ENCODE measurements around the gene MYO7B.

- TF ChIP-seq POLR2A (IDR thresholded peaks at IDR 0.05; ENCODE audit: low read length) (no peak), GATA1 (IDR thresholded peaks at IDR 0.05; ENCODE audit: low read depth, low read length) (no peak)
Observed at GRCh38 chr2:127558911-127559310, 23.4 kb downstream of the MYO7B start.

Data from erythroblast (primary cell).